Measurements from ENCODE around the gene NUMB. TPM values are rescaled to one million over a fixed set of nuclear protein-coding genes. Genes with fewer than 3 reads are reported as not detected.
A peak's percentile ranks its signal among the peaks of the same experiment; 100 is the strongest.

NUMB gene
- total RNA-seq, 1 donor from 2014 or later, result 72.7 TPM

DNA sequence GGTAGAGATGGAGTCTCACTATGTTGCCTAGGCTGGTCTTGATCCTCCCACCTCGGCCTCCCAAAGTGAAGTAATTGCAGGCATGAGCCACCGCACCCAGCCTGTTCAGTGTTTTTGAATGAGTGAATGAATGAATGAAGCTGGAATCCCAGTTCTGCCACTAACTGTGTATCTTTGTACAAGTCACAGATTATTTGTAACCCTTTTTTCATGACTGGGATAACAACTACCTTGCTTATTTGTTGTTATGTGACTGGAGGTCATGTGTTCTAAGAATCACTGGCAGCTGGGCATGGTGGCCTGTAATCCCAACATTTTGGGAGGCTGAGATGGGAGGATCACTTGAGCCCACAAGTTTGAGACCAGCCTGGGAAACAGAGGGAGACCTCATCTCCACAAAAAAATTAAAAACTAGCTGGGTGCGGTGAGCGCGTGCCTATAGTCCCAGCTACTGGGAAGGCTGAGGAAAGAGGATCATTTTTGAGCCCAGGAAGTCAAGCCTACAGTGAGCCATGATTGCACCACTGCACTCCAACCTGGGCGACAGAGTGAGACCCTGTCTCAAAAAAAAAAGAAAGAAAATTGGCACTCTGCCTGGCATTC lies 13.3 kb upstream of the NUMB start:
- TF ChIP-seq CTCF (IDR thresholded peaks at IDR 0.05), result no peak
- Mint-ChIP-seq H3K27me3 (ENCODE audit: unreplicated experiment) (no peaks in the 10 kb centered on the region), H3K36me3 (ENCODE audit: unreplicated experiment) (no peaks in the 10 kb centered on the region), H3K27ac (ENCODE audit: unreplicated experiment) (no peak overlapping the region), H3K9me3 (ENCODE audit: unreplicated experiment) (no peaks in the 10 kb centered on the region), H3K4me1 (ENCODE audit: unreplicated experiment) (peaks cover 24% of the 10 kb centered on the region), H3K4me3 (ENCODE audit: unreplicated experiment) (no peak overlapping the region)
- DNase-seq (ENCODE audit: extremely low spot score, unreplicated experiment), result no peak

GRCh38 chr14:73468828-73469375 lies 10.6 kb upstream of the NUMB start:
- TF ChIP-seq CTCF (IDR thresholded peaks at IDR 0.05), result no peak

DNA sequence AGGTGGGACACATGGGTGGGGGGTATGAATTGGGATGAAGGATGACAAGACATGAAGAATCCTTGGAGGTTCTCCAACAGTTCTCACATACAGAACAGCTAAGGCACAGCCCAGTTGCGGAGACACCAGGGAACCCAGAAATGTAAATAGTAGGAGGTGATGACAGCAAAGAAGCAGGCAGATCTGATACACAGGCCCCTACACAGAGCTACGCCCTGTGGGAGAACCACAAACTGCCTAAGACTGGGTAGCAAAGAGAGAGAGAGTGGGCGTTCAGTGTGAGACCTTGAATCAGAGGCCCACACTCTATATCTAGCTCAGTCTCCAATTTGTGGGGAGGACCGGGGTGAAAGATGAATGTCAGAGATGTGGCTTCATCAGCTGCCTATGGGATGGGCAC lies 9.5 kb upstream of the NUMB start:
- no peak overlapping the region for H3K27ac Mint-ChIP-seq (ENCODE audit: unreplicated experiment)
- no peak overlapping the region for H3K4me3 Mint-ChIP-seq (ENCODE audit: unreplicated experiment)
- H3K27me3 Mint-ChIP-seq (ENCODE audit: unreplicated experiment), result no peaks in the 10 kb centered on the region
- no peaks in the 10 kb centered on the region for H3K9me3 Mint-ChIP-seq (ENCODE audit: unreplicated experiment)
- H3K36me3 Mint-ChIP-seq (ENCODE audit: unreplicated experiment), result no peaks in the 10 kb centered on the region
- TF ChIP-seq CTCF (IDR thresholded peaks at IDR 0.05), result no peak
- DNase-seq (ENCODE audit: extremely low spot score, unreplicated experiment), result no peak
- H3K4me1 Mint-ChIP-seq (ENCODE audit: unreplicated experiment), result peaks cover 46% of the 10 kb centered on the region

More at GRCh38 chr14:73468828-73469375, 10.6 kb upstream of the NUMB start:
- H3K36me3 Mint-ChIP-seq (ENCODE audit: unreplicated experiment), result no peaks in the 10 kb centered on the region
- no peaks in the 10 kb centered on the region for H3K27me3 Mint-ChIP-seq (ENCODE audit: unreplicated experiment)
- no peak overlapping the region for H3K4me3 Mint-ChIP-seq (ENCODE audit: unreplicated experiment)
- no peak for DNase-seq (ENCODE audit: extremely low spot score, unreplicated experiment)
- H3K27ac Mint-ChIP-seq (ENCODE audit: unreplicated experiment), result peak overlapping the region; percentile 46
- no peaks in the 10 kb centered on the region for H3K9me3 Mint-ChIP-seq (ENCODE audit: unreplicated experiment)
- H3K4me1 Mint-ChIP-seq (ENCODE audit: unreplicated experiment), result peaks cover 40% of the 10 kb centered on the region

DNA sequence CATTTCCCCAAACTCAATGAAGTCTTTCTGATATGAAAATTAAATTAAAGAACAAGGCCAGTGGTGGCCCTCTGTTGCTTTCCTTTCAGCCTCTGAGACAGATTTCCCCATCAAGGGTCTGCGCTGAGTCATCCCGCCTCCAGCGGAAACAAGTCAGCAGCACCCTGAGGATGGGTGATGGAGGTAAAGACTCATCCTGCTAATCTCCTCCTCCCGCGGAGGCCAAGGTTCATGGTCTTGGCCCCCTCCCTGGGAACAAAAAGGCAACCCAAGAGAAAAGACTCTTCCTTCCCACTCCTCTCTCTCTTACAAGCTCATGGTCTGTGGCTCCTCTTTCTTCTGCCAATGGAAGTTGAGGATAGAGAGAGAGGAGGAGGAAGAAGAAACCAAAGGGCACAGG lies 9.0 kb upstream of the NUMB start:
- Mint-ChIP-seq H3K9me3 (ENCODE audit: unreplicated experiment) (no peaks in the 10 kb centered on the region), H3K27me3 (ENCODE audit: unreplicated experiment) (no peaks in the 10 kb centered on the region), H3K36me3 (ENCODE audit: unreplicated experiment) (no peaks in the 10 kb centered on the region), H3K27ac (ENCODE audit: unreplicated experiment) (no peak overlapping the region), H3K4me1 (ENCODE audit: unreplicated experiment) (peaks cover 46% of the 10 kb centered on the region), H3K4me3 (ENCODE audit: unreplicated experiment) (no peak overlapping the region)
- no peak for DNase-seq (ENCODE audit: extremely low spot score, unreplicated experiment)
- no peak for TF ChIP-seq CTCF (IDR thresholded peaks at IDR 0.05)

GRCh38 chr14:73466861-73467260 lies 8.5 kb upstream of the NUMB start:
- Mint-ChIP-seq H3K9me3 (ENCODE audit: unreplicated experiment) (no peaks in the 10 kb centered on the region), H3K4me1 (ENCODE audit: unreplicated experiment) (peaks cover 47% of the 10 kb centered on the region), H3K4me3 (ENCODE audit: unreplicated experiment) (no peak overlapping the region), H3K27me3 (ENCODE audit: unreplicated experiment) (no peaks in the 10 kb centered on the region), H3K36me3 (ENCODE audit: unreplicated experiment) (no peaks in the 10 kb centered on the region), H3K27ac (ENCODE audit: unreplicated experiment) (no peak overlapping the region)
- no peak for TF ChIP-seq CTCF (IDR thresholded peaks at IDR 0.05)
- no peak for DNase-seq (ENCODE audit: extremely low spot score, unreplicated experiment)

All from osteocyte (in vitro differentiated cells).